DND-41 (cell line): ENCODE measurements around the gene KRT83.

Source experiments
- EZH2 ChIP-seq: IDR thresholded peaks from 3 replicates; pipeline ENCODE4 v1.6.1; 2012; ENCODE audit warnings: borderline replicate concordance, low read depth, mild to moderate bottlenecking, moderate library complexity, low read length, inconsistent platforms; ENCODE audit not compliant: severe bottlenecking
- TF ChIP-seq, protein P1 (sequence below): IDR thresholded peaks from 2 replicates; pipeline ENCODE4 v1.5.1; 2012; ENCODE audit warnings: borderline replicate concordance, low read length, moderate library complexity, mild to moderate bottlenecking; ENCODE audit not compliant: poor library complexity, severe bottlenecking; ENCODE audit errors: extremely low read depth

DNA sequence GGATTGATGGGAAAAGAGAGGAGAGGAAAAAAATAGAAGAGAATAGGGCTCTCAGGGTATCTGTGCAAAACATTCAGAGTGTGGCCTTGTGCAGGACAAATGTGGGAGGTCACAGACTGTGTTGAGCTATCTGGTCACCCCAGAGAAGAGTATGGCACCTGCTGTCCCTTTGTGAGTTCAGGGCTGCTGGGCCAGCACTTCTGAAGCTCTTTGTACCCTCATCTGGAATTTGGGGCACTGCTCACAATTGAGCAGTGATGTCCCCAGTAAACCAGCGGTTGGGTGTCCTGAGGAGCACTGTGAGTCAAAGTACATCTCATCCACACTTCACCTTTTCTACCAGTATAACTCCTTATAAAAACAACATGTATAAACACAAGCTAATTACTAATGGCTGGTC lies 27.3 kb downstream of the KRT83 start:
- no peak for TF ChIP-seq EZH2
- TF ChIP-seq, protein P1, sequence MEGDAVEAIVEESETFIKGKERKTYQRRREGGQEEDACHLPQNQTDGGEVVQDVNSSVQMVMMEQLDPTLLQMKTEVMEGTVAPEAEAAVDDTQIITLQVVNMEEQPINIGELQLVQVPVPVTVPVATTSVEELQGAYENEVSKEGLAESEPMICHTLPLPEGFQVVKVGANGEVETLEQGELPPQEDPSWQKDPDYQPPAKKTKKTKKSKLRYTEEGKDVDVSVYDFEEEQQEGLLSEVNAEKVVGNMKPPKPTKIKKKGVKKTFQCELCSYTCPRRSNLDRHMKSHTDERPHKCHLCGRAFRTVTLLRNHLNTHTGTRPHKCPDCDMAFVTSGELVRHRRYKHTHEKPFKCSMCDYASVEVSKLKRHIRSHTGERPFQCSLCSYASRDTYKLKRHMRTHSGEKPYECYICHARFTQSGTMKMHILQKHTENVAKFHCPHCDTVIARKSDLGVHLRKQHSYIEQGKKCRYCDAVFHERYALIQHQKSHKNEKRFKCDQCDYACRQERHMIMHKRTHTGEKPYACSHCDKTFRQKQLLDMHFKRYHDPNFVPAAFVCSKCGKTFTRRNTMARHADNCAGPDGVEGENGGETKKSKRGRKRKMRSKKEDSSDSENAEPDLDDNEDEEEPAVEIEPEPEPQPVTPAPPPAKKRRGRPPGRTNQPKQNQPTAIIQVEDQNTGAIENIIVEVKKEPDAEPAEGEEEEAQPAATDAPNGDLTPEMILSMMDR = no peak
